Fibroblast of villous mesenchyme (primary cell): ENCODE results near the gene PNMA6E. TPM values are rescaled to one million over a fixed set of nuclear protein-coding genes. Genes with fewer than 3 reads are reported as not detected.

Experiments
- DNase-seq: peaks from one replicate; pipeline ENCODE4 v3.0.0-alpha.2; 2010; ENCODE audit warnings: low read depth
- H3K4me3 ChIP-seq: 2 replicates; pipeline ENCODE4 v1.5.1; 2011; ENCODE audit warnings: low read depth, mild to moderate bottlenecking, low read length
- CTCF ChIP-seq: IDR thresholded peaks from 2 replicates; pipeline ENCODE4 v1.5.1; 2012; ENCODE audit warnings: low read depth, mild to moderate bottlenecking, low read length; ENCODE audit not compliant: insufficient read depth
- total RNA-seq: library from RNA; depleted of rRNA; stranded (reverse); fragments of >200 nt; gene quantifications from 2 replicates; pipeline ENCODE4 v1.2.3, GENCODE V29; 2012

Gene PNMA6E
- total RNA-seq, 1 donor: not detected

- H3K4me3 ChIP-seq: no peak overlapping the region
- no peak for TF ChIP-seq CTCF
- no peak for DNase-seq
Observed at GRCh38 chrX:153442463-153442862, 41.3 kb upstream of the PNMA6E start.

- no peak overlapping the region for H3K4me3 ChIP-seq
- TF ChIP-seq CTCF: no peak
- no peak for DNase-seq
Observed at GRCh38 chrX:153441981-153442380, 40.8 kb upstream of the PNMA6E start.

- TF ChIP-seq CTCF: no peak
- no peak overlapping the region for H3K4me3 ChIP-seq
- DNase-seq: no peak
Observed at GRCh38 chrX:153441296-153441695, 40.1 kb upstream of the PNMA6E start.

GRCh38 chrX:153440556-153441135 lies 39.5 kb upstream of the PNMA6E start:
- DNase-seq: no peak
- H3K4me3 ChIP-seq: no peak overlapping the region
- TF ChIP-seq CTCF: no peak

GRCh38 chrX:153439977-153440376 lies 38.8 kb upstream of the PNMA6E start:
- DNase-seq: no peak
- no peak overlapping the region for H3K4me3 ChIP-seq
- no peak for TF ChIP-seq CTCF

GRCh38 chrX:153438532-153438931 lies 37.4 kb upstream of the PNMA6E start:
- TF ChIP-seq CTCF: peak; percentile 47
- H3K4me3 ChIP-seq: no peak overlapping the region
- DNase-seq: peak; percentile 27

GRCh38 chrX:153435845-153436244 lies 34.7 kb upstream of the PNMA6E start:
- no peak overlapping the region for H3K4me3 ChIP-seq
- no peak for DNase-seq
- TF ChIP-seq CTCF: no peak
